HG03139 (cell line): ENCODE data around the gene ARFGAP1.

ENCODE experiments used
- ATAC-seq: cut with Tn5 transposase; IDR thresholded peaks from one replicate; pipeline ENCODE4 v1.9.1; 2021; ENCODE audit not compliant: unreplicated experiment

ARFGAP1 gene

DNA sequence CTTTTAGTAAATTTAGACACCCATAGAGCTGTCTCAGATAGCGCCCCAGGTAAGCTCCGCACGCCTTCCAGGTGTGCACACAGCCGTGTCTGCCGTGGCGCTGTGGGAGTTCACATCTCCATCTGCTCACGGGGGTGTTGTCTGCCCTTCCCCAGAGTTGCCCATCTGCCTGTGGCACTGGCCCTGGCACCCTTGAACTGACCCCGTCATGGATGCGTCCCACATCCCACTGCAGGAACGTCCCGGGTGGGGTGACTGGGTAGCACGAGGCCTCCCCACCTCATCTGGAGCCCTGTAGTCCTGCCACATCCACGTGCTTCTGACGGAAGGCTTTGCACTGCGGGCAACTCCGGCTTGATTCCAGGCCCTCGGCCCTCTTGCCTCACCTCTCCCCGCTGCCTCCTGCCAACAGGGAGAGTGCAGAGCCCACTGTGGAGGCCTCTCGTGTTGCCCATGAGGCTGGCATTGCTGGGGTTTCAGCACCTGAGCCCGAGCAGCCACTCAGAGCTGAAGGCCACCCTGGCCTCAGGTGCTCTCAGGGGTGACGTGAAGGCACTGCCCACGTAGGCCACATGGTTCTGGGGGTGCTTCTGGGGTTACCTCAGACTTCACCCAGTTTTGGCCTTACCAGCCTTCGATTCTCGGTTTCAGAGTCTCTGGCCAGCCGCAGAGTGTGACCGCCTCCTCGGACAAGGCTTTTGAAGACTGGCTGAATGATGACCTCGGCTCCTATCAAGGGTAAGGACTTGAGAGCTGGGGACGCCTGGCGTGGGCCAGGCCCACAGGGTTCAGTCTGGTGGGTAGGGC is 5.1 kb downstream of the ARFGAP1 start:
- no peak for ATAC-seq

DNA sequence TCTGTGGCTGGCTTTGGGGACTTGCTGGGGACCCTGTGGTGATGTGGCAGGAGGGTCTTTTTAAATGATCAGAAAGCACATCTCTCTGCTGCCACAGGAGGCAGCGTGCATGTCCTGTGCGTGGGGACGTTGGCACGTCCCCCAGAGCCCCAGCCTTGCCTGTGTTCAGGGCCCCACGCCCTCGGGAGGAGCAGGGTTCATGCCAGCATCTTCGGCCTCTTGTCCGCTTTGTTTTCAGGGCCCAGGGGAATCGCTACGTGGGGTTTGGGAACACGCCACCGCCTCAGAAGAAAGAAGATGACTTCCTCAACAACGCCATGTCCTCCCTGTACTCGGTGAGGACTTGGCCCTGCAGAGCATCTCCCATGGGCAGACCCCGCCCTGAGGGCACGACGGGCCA is 6.0 kb downstream of the ARFGAP1 start:
- no peak for ATAC-seq

DNA sequence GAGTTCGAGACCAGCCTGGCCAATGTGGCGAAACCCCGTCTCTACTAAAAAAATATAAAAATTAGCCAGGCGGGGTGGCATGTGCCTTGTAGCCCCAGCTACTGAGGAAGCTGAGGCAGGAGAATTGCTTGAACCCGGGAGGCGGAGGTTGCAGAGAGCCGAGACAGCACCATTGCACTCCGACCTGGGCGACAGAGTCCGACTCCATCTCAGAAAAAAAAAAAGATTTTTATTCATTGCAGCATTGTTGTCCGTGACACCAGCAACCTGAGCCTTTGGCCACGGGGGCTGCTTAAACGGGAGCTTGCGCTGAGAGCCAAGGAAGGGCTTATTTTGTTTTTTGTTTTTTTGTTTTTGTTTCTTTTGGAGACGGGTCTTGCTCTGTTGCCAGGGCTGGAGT is 7.3 kb downstream of the ARFGAP1 start:
- no peak for ATAC-seq

DNA sequence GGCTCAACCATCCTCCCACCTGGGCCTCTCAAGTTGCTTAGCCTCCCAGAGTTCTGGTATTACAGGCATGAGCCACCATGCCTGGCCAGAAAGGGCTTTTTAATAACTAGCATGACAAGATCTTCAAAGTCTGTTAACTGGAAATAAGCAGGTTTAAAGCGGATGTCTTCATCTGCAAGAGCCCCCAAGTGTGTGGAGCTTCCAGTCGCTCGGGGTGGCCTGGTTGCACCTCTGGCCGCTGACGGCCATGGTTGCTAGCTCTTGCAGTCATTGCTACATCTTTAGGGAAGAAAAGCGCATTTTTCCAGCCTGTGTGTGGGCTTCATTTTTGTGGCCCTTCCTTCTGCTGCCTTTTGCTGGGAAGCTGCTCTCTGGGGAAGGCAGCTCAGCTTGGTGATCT is 7.8 kb downstream of the ARFGAP1 start:
- no peak for ATAC-seq

DNA sequence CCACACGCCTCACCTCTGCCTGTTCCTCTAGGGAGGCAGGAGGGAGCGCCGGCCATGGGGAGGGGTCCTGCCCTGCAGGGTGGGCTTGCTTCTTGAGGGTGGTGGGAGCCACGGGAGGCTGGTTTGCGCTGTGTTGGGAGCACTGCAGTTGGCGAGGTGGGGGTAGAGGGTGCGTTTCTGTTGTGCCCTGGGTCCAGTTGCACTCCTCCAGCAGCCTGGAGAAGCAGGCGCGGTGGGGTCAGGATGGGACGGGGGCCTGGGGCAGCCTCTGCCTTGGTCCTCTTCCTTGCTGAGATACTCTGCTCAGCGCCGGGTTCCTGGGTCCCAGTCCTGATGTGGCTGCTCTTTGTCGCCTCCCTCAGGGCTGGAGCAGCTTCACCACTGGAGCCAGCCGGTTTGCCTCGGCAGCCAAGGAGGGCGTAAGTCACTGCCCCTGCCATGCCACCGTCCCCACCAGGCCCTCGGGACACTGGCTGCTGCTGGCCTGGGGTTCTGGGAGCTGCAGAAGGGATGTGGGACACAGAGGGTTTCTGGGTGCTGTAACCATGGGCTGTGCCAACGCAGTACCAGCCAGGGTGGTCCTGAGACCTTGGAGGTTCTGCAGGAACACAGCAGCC is 8.4 kb downstream of the ARFGAP1 start:
- ATAC-seq = no peak

DNA sequence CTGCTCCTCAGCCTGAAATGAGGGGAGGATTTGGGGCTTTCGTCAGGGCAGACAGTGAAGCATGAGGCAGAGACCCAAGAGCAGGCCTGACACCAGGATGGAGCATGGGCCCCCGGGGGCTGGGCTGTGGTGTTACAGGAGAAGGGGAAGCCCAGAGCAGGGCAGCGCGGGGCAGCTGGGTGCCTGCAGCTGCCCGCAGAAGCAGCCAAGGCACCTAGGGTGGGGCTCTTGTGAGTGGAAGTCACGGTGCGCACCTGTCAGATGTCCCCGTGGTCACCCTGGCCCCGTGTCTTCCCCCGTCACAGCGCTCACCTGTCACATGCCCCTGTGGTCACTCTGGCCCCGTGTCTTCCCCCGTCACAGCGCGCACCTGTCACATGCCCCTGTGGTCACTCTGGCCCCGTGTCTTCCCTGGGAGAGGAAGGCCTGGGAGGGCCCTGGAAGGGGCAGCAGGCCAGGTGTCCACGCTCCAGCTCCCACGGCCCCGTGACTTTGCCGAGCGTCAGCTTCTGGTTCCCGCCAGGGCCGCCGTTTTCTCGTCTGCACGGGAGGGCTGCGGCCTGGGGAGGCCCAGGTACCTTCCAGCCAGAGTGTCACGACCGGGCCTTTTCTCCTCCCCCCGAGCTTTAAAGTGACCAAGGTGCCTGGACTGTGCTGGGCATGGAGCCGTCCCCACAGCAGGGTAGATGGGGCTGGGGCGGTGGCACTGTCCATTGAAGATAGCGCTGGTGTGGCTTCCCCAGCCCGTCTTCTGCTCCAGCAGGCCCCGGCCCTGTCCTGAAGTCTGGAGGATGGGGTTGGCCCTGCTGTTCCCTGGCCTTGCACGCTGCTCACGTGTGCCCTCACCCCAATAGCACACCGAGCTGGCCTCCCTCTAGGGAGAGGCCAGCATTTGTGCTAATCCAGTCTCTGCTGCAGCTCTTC is 9.4 kb downstream of the ARFGAP1 start:
- ATAC-seq = no peak

DNA sequence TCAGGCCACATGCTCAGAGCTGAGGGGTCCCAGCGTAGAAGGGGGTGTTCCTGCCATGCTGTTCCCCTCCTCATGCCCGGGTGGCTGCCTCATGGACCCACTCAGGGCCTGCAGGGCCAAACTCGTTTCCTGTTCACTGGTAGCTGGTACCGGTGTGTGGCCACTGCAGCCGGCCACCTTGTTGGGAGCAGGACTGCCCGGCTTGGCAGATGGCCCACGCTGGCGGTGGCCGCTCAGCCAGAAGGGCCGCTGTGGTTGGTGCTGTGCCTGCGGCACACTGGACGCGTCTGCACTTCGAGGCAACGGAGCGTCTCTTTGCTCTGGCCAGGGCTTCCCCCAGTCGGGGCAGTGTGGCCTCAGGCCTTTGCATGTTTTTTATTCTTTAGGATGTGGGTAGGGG is 10.3 kb downstream of the ARFGAP1 start:
- no peak for ATAC-seq

DNA sequence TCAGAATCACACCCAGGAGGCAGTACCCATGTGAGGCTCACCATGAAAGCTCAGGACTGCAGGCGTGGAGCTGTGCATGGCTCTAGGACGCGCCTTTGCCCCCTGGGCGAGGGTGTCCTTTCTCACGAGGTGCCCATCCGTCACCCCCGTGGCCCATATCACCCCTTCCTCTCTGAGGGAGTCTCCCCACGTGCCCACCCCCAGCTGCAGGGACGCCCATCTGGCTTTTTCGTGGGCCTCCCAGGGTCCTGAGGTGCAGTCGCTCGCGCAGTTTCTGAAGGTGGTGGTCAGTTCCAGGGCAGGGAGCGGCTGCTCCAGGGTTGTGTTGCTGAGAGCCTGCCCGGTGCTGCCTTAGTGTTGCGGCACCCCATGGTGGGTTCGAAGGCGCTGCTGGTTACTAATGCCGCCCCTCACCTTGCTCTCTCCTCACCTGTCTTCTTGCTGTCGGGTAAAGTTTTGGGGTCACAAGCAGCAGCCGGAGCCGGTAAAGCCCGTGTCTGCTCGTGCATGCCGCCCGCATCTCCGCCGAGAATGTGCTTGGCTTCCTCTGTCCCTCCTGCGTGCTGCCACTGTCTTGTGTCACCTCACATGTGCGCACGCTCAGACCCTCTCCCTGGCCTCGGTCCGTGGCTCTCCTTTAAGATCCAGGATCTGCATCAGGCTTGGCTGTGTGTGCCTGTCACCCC is 10.9 kb downstream of the ARFGAP1 start:
- no peak for ATAC-seq

DNA sequence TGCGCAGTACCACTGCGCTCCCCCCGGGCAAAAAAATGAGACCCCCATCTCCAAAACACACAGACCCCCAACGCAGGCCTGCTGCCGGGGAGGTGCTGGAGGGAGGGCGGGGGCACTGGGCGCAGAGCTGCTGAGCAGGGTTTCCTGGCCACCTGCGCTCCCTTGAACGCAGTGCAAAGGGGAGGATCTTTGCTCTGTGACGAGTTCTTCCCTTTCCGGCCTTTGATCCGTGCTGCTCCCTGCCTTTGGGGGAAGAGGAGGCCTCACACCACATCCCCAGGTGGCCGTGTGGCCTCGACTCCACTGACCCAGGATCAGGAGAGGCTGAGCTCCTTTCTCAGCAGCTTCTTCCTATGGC is 11.4 kb downstream of the ARFGAP1 start:
- ATAC-seq = no peak

DNA sequence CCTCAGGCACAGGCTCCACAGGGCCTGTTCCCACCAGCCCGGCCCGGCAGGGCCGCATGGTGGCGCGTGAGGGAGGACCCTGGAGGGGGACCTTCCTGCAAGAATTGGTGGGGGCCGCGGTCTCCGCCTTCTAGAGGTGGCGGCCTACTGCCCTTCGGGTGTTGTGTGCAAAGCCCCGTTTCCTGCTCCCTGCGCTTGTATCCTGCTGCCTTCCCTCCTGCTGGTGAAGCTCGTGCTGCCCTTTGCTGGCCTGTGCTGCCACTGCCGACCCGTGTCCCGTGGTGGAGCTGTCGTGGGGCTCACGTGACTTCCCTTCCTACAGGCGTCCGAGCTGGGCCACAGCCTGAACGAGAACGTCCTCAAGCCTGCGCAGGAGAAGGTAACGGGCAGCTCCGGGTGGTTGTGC is 11.9 kb downstream of the ARFGAP1 start:
- no peak for ATAC-seq

DNA sequence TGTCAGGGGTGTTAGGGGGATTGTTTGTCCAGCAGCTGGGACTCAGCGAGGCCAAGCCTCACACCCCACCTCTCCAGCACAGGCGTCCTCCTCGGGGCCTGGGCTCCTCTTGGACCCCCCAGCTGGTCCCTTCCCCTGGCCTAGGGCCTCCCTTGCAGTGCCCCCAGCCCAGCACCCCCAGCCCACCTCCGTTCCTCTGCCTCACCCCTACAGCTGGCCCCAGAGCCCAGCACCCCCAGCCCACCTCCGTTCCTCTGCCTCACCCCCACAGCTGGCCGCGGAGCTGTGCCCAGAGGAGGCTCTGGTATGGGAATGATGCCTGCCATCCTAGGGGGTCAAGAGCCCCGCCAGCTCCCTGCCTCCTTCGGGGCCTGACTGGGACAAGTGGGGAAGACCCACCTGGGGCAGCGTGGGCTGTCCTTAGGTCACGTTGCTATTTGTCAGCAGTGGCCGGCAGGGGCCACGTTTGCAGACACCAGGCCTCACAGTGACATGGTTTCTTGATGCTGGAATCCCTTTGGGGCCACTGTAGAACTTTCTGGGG is 12.4 kb downstream of the ARFGAP1 start:
- no peak for ATAC-seq

DNA sequence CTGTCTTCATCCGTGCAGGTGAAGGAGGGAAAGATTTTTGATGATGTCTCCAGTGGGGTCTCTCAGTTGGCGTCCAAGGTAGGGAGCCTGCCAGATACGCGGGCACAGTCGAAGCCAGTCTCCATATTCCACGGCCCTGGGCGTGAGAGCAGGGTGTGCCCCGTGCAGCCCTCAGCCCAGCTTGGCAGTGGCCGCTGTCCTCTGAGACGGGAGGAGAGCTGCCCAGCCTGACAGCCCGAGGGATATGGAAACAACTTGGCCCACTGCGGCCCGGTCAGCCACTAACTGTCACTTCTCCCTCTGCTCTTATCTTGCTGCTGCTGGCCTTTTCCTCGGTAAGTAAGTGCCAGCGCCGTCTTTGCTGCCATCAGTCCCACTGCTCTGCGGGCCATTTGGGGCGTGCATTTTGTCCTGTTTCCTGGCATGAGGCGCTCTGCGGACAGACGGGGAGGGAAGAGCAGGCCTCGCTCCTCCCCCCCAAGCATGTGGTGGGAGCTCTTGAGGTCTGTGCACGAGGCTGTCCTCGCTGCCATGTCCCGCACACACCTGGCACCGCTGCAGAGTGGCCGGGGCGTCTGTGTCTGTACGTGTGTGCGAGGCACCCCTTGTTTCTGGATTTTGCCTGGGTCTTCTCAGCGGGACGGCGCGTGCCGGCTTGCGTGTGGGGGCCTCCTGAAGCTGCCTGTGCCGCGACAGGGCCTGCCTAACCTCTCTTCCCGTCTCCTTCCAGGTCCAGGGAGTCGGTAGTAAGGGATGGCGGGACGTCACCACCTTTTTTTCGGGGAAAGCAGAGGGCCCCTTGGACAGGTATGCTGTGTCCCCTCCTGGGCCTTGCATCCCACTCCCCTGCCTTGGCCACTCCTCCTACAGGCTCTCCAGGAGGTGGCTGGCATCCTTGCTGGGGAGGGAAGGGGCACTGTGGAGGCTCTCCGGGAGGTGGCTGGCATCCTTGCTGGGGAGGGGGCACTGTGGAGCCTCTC is 13.3 kb downstream of the ARFGAP1 start:
- no peak for ATAC-seq

DNA sequence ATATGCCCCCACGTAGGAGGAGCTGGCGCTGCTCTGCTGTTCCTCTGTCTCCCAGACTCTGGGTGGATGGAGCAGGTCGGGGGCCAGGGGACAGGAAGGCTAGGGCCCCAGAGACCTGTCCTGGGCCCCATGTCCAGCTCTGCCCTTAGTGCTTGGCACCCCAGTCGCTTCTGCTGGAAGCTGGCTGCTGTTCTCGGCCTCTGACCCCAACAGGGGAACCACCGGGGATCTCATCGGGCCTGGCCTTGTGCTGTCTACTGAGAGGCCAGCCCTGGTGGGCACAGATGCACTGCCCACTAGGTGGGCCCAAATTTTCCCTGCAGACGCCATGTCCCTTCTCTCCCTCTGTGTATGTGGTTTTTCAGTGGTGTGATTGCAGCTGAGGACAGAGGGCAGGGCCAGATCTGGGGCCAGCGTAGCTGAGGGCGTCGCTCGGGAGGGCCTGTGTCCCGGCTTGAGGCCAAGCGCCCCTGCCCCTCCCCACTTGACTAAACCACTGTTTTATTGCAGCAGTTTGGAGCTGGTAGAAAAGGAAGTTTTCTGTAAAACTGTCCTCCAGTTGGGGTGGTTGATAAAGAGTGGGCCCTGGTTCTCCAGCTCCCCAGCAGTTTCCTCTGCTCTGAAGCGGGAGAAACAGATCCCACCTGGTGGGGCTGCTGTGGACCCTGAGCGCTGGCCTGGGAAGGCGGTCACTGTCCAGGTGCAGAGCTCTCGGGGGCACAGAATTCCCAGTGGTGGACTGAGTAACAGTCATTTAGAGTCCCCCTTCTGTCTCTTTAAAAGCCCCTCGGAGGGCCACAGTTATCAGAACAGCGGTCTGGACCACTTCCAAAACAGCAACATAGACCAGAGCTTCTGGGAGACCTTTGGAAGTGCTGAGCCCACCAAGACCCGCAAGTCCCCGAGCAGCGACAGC is 14.4 kb downstream of the ARFGAP1 start:
- ATAC-seq = no peak

DNA sequence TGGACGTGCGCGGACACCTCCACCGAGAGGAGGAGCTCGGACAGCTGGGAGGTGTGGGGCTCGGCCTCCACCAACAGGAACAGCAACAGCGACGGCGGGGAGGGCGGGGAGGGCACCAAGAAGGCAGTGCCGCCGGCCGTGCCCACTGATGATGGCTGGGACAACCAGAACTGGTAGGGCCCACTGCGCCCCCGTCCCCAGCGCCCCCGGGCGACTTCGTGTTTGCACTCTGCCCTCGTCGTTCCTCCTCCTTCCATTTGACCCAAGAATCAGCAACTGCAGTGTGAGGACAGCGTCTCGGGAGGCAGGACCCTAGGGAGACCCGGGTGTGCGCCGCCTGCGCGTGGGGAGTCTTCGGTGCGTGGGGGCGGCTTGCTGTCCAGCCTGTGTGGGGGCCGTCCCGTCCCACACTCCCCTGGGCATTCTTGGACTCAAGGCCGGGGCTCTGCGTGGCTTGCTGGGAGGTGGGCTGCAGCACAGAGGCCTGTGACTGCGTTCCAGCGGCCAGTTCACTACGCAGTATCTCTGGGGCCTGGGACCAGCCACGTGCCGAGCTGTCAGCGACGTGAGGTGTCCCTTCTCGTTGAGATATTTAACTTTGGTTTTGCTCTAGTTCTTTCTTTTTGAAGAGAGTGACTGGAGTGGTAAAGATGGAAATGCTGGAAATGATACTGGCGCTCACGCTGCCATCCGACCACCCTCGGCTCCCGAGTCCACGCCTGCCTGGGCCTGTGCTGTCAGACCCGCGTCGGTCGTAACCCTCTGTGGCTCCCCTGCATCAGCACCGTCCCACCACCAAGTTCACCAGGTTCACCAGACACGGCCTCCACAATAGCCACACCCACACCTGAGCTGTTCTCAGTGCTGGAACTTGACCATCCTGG is 15.3 kb downstream of the ARFGAP1 start:
- no peak for ATAC-seq

DNA sequence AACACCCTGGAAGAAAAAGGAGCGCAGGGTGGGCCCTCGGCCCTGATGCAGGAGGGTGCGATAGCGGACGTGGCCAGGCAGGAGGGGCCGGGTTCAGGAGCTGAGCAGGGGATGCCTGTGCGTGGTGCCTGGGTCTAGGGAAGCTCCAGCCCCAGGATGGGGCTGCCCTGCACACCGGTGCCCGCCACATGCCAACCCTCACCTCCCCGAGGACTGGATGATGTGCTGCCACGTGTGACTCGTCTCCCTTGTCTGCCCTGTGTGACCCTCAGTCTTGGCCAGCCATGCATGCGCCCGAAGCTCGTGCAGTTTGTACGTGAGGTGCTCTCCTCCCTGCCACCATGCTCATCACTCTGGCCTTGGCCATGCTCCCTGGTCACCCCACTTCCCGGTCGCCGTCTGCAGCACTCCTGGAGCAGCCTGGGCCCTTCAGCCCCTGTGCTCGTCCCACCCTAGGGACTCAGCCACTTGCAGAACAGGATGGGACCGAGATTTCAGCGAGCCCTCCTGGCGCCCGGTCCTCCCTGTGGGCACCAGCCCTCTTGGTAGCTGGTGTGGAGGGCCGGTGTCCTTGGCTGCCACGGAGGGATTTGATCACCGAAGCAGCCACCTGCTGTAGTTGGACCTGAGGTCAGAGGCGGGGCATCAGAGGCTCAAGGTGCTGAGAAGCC is 16.1 kb downstream of the ARFGAP1 start:
- ATAC-seq = no peak

DNA sequence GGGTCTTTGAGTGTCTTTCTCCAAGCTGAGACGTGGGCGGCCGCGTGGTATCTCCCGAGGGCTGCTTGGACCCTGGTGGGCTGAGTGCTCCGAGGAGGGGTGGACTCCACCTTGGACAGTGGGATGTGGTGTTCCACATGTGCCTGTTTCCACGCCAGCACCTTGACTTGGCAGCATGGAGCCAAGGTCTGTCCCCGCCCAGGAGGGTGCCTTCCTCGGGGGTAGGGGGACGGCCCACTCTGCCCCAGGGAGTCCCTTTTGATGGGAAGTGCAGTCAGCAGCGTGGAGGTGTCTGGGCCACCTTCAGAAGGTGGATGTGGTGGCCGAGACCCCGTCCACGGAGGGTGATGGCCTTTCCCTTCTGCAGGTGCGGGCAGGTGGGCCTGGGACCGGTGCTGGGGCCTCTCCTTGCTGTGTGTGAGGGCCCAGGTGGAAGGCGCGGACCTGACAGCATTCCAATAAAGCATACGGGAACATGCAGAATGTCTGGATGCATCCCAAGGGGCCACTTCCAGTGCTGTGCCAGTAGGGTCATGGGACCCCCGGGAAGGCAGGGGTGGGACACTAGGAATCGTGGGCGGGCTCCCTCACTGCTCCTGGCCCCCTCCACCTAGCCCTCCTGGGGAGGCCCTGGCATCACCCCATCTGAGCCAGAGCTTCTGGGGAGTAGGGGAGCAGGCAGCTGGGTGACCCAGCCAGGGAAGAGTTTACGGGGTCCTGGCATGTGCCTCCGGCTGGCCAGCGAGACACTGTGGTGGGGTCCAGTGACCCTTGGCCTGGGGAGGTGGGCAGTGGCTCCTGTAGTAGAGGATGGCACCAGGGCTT is 16.9 kb downstream of the ARFGAP1 start:
- no peak for ATAC-seq
